HG03571 (cell line): ENCODE data around the gene CDH4.

Experiments
- ATAC-seq: cut with Tn5 transposase; IDR thresholded peaks from one replicate; pipeline ENCODE4 v1.9.1; 2021; ENCODE audit not compliant: unreplicated experiment

Gene CDH4

DNA sequence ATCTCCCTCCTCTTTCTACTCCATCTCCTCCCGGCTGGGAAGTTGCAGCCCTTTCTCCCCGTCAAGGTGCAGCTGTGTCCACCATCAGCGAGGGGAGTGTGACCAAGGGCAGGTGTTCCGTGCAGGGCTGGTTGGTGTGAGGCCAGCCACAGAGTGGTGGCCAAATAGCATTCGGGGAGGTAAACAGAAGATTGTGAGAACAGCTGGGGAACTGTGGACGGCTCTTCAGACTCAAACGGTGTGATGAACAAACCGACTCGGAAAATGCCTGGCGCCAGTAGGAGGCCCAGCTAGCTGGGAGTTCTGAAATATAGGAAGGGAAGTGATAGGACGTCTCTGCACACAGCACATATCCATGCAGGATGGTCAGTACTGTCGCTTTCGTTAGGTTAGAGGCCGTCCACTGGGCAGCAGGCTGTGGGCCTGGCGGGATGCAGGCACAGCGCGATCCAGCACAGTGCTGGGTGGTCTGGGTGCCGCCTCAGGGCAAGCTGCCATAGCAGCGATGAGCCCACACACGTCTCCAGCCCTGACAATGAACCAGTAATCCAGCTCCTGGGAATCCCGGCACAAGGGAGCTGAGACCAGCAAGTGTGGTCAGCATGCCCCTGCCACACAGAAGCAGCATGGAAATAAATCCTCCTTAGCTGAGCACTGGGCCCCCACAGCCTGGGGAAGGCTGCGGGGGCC is 555.6 kb downstream of the CDH4 start:
- no peak for ATAC-seq

DNA sequence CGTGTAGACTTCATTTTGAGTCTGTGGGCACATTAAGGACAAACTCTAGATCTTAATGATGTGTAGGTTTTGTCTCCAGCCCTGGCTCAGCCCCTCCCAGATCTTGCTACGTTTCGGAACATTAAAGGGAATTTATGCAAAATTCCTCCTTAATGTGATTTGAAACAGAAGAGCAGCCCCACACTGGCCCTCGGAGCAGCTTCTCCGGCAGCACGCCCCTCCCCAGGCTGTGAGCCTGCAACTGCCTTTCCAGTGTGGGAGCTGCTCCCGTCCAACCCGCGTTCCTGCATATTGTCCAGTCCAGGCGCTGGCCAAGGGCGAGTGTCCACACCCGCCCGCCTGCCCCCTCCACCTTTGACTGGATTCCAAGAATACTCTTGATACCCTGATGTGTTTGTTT is 556.4 kb downstream of the CDH4 start:
- no peak for ATAC-seq

DNA sequence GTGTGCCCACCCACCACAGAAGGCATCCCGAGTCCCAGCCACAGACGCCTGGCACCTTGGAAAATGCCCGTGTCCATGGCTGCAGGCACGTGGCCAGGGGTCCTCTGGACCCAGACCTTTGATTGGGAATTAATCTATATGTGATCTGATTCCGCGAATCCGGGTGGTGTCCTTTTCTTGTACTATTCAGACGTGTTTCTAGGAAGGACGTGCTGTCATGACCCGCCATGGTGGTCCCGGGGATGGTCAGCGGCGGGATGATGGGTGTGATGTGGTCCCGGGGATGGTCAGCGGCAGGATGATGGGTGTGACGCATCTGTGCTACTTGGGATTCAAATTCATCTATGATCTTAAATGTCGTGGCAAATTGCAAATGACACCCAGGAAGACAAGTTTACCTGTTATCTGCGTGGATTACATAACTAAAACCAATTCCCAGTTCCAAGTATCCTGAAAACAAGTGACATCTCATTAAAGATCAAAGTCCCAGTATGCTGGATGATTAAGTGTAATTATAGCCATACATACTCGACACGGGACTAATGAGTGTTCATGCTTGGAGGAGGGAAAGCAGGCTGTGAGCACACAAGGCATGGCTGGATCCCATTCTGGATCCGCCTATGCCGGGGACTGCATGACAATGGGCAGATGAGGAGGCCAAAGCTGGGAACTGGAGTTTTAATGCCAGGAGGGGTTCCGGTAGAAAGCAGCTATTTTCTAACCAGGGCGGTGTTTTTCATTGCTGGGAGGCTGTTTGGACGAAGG is 557.1 kb downstream of the CDH4 start:
- ATAC-seq: no peak

DNA sequence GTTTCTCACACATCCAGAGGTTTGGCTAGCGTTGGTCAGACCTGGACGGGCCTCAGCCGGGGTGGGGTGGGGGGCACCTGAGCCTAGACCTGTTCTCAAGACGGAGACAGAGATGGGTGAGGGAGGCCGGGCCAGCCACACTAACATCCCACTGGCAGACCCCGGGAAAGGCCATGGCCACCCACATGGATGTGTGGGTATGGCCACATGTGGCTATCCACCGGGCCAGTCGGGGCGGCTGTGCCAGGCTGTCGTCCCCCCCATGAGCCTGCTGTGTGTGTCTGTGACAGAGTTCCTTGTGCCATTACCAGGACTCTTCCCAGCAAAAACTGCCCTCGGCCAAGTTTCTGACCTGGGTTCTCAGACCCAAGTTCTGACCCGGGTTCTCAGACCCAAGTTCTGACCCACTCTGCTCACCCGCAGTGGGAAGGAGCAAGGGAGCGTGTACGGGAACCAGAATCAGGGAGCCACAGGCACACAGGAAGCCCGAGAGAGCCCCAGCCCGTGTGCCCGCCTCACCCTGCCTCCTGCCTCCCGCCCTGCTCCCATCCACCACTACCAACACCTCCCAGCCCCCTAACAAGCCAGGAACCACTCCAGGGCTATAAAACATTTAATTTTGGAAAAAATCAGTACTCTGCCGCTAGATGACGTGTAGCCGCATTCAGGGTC is 558.1 kb downstream of the CDH4 start:
- ATAC-seq: no peak

DNA sequence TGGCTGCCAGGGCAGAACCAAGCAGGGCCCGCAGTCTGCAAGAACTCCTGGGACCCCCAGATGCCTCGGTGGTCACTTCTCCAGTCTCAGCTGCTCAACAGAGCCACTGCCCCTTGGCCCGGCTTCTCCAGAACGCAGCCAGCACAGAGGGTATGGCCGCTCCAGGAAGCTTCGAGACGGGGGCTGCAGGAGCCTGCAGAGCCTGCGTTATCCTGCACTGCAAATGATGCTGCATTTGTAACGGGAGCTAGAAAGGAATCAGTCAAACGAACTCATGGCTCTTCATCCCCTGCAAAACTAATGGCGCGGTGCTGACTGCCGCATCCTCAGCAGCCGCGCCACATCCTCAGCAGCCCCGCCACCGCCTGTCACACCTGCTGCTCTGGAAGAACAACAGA is 558.7 kb downstream of the CDH4 start:
- no peak for ATAC-seq

DNA sequence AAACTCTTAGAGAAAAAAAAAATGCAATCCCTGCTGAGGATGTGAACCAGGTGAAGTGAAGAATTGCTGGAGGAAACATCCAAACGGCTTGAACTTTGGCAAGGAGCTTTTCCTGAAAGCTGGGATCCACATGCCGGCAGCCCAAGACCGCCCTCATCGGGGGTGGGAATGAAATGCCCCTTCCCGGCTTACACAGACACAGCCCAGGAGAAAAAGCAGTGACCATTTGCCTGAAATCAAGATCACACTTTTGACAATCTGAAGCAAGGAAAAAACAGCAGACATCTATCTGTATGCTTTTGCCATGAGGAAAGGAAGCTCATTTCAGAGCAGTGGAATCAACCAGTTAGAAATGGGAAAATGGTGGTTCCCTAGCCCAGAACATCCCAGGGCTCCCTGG is 559.1 kb downstream of the CDH4 start:
- no peak for ATAC-seq

DNA sequence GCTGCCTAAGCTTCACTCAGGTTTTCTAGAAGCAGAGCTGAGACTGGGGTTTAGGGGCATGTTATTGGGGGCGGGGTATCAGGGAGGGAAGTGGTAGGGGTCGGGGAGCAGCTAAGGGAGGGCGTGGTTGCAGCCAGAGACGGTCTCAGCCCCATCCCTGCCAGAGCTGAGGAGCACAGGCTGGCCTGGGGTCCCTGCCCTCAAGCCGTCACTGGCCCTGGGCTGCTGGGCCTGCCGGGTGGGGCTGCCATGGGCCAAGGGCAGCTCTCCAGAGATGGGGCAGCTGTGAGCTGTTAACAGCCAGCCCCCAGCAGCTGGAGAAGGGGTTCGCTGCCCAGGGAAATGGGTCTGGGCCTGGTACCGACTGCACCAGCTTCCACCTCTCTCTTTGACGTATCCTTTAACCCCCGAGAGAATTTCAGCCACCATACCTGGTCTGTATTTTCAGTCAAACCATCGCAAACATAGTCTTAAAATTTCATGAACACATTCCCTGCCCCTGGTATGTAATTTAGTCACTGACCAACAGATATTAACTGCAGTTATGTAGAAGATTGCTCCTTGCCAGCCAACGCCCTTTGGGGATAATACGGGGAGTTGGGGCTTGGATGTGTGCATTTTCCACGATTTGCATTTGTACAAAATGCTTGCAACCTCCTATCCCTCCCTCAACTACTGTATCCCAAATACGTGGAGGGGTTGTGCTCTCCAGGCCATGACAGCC is 560.2 kb downstream of the CDH4 start:
- no peak for ATAC-seq

DNA sequence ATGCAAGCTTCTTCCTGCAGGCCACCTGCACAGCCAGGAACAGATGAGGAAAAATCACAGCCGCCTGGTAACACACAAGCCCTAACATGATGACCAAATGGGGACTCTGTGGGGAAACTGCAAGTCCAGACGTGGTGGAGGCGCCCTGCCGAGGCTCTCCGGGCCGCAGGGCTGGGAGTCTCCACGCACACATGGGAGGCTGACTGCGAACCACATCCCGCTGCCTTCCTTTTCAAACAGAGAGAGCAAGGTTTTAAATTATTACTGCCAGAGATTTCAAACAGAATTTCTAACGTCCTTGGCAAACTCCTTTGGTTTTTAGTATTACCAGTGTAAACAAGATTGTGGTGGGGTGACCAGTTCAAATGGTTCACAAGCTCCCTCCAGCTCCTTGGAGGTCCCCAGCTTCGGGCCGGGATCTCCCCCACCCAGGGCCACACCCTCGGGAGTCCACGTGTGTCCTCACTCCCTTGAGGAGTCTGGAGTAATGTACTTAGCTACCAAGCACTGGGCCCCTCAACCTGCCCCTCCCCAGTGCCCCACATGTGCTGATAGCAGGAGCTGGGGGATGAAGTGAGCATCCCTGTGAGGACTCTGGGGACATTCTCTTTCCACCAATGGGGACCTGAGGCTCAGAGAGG is 560.9 kb downstream of the CDH4 start:
- ATAC-seq: no peak

DNA sequence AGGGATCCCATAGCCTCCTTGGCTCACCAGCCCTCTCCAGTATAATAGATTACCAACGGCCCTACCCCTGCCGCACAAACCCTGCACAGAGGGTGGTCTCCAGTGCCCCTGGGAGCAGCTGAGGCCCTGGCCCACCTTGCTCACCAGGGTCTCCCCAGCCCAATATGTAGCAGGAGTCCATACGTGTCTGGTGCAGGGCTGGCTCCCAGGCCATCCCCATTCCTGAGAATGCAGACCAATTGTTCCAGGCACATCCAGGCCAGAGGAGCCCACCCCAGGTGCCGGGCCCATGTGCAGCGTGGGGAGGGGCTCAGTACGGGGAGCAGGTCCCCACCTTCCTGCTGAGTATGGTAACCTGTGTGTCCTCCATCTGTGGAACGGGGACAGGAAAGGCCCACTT is 561.7 kb downstream of the CDH4 start:
- ATAC-seq: no peak

DNA sequence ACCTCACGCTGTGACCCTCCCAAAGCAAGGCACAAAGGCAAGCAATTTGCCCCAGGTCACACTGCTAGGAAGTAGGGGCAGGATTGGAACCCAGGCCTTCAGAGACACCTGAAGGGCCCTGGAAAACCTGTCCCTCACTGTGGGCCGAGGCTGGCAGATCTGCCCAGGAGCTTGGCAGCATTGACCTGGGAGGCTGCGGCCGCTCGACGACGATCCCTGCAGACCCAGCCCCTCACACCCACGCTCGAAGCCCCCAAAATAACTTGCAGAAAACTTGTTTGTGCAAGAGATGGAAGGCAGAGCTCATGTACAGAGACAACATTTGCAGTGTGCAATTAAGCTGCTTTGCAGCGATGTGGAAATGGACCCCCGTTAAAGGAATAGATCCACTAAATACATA is 562.2 kb downstream of the CDH4 start:
- no peak for ATAC-seq

DNA sequence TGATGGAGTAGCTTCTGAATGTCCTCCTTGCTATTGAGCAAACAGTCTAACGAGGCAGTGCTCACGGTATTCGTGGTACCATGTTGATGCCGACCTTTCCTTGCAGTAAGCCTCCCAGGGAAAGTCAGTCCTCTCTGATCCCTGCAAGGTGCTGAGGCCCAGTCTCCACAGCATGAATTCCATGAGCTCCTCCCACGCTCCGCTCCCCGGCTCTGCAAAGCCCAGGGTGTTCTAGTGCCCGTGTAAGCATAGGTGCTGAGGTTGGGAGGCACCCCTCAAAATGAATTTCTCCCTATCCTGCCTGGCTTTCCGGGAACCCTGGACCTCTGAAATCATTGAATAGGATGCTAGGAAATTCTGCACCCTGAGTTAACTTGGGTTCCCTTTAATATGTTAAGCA is 562.7 kb downstream of the CDH4 start:
- ATAC-seq: no peak

DNA sequence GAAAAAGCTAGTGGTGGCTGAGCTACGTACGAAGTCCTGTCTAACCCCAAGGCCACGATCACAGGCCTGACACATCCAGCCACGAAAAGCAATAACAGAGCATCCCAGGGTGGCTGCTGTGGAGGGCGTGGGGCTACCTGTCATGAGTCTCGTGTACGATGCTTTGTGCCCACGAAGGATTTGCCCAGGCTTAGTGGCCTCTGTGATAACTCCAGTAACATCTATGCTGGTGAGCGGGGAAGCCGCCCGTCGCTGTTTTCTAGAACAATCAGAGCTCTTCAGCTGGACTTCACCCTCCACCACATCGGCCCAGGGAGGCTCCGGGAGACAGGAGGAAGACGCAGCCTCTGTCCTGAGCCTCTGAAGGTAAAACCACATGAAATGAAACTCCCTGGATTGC is 563.1 kb downstream of the CDH4 start:
- no peak for ATAC-seq

DNA sequence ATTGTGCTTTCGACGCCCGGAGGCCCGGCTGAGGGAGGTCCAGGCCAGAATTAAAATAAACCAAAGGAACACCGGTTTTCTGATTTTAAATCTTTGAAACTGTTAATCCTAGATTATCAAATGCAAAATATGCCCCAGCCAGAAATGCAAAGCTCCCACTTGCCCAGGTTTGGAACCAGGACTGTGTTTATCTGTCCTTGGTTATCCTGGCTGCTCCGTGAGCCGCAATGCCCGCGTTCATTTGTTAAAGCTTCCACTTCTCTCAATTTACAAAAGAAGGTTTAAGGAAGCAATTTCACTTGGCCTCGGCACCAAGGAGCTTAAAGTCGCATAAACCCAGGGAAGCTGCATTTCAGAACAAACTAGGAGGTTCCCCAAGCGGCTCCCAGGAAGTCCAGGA is 563.6 kb downstream of the CDH4 start:
- ATAC-seq: no peak

DNA sequence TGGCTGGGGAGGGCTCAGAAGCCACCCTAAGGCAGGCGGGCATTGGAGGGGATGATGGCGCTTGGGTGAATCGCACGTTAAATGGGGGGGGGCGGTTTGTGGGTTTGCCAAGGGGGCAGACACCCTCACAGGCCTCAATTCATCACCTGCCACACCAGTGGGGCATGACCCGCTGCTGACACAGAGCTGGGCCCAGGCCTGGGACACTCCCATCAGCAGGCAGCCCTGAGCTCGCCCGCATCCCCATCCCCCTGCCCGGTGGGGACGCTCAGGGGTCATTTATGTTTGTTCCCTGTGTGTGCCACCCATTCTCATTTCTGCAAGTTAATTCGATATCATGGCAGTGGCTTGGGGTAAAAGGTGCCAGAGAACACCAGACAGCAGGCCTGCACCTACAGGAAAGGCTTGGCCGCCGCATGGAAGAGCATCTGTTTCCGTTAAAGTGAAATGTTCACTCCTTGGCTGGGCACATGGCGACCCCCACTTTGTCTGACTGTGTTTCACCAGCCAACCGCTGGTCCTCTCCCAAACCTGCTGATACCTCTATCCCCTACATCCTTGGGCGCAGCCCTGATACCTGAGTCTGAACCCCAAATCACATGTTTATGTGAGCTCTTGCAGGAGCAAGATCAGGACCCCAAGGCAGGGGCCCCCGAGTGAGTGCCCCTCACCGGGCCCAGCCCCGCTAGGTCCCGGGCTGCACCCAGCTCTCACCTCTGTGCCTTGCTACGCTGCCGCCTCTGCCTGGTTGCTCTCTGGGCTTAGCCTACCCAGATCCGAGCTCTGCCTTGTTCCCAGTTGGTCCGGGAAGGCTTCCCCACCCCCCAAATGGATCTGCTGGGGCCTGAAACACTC is 564.8 kb downstream of the CDH4 start:
- no peak for ATAC-seq

DNA sequence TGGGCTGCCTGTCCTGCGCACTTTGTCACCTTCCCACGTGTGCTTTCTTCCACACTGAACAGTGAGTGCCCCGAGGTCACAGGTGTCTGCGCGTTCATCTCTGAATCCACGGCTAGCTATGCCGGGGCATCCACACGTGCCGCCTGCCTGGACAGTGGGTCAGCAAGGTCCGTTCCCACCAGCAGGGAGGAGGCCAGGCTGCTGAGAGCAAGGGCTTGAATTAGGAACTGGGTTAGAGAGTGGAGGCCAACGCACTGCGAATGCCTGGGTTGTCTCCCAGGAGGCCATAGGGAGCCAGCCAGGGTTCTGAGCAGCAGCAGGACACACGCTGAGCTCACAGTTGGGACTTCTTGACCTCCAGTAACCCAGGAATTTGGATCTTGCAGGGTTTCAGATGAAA is 565.5 kb downstream of the CDH4 start:
- ATAC-seq: no peak

DNA sequence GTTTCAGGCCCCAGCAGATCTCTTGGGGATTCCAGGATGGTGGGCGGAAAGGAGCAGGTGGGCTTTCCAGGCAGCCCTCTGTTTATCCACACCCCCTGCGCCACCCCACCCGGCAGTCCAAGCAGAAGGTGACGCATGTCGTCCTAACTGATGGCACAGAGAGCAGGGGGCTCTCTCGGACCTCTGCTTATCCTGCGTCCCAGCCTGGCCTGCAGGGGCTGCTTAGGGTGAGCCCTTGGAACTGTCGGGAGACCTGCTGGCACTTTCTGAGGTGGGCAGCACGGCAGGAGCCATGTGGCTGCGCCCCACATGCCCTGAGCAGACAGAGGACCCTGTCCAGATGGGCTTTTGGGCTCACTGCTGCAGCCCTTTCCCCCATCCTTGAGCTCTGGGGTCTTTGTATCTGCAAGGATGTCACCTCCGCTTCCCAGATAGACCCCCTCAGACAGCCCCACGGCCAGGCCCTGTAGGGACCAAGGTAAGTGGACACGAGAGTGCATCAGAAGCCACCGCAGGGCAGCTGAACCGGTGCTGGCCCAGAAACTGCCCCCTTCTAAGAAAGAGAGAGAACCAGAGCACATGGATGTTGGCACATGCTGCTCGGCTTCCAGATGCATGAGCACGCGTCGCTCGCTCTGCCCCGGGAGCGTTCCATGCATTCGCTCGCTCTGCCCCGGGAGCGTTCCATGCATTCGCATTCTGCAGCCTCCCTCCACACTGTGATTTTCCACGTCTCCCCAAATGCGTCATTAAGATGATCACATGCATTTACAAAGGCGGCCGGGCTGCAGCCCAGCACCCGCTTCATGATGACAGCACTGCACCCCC is 566.9 kb downstream of the CDH4 start:
- no peak for ATAC-seq

DNA sequence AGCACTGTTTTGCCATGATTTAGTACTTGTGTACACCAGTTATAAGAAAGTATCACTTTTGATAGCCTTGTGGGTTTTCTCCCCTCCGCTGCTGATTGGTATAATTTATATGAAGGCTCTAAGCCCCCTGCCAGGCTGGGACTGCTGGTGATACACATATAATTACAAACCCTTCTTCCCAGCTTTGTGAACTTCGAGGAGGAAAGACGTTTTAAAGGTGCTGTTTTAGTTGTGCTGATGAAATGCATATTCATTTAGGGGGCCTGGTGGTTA is 567.4 kb downstream of the CDH4 start:
- ATAC-seq: no peak

DNA sequence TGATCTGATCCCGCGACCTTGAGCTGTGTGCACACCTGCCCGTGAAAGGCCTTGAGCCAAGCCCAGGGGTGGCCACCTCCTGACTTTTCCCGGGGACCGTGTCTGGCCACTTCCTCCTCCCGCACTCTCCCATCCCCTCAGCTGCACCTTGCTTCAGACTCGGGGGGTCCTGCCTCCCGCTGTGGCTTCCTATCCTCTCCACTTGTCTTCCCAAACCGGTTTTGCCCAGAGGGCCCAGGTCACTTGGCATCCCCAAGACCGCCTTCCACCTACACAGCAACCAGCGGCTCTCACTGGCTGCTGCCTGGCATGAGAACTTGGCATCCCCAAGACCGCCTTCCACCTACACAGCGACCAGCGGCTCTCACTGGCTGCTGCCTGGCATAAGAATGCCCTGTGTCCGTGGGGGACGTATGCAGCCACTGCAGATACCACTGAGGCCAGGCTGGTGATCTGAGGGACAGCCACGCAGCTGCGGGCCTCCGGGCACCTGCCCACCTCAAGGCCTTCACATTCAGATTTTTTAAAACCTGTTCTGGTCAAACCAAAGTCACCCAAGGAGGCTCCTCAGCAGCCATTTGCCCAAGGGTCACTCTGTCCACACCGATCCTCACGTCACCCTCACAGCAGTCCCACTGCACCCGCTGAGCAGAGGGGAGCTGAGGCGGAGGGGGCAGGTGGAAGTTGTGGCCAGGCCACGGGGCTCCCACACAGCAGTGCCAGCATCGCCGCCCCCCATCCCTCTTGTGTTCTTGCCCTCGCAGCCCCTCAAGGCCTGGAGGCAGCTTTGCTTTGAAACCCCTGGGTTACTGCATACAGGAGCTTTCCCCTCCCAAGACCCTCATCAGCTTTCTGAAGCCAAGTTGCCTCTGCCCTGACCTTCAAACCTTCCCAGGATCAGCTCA is 568.1 kb downstream of the CDH4 start:
- no peak for ATAC-seq

DNA sequence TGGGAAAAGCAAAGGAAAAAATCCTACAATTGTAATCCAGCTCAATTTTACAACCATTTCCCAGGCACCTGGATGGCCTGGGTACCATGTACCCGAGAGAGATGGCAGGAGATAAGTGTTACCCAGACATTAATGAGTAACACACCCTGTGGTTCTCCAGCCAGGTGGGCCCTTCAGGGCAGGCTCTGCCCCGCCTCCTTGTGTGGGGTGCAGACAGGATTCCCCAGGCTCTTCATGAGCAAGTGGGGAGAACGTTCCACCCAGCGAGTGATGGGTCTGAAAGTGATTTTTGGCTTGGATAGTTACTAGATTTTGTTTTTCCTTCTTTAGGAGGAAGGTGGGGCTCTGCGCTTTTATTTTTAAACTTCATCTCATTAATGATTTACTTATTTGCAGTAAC is 569.7 kb downstream of the CDH4 start:
- no peak for ATAC-seq
